ENCODE measurements around the gene EAF2.
A peak's percentile ranks its signal among the peaks of the same experiment; 100 is the strongest.

The EAF2 gene

DNA sequence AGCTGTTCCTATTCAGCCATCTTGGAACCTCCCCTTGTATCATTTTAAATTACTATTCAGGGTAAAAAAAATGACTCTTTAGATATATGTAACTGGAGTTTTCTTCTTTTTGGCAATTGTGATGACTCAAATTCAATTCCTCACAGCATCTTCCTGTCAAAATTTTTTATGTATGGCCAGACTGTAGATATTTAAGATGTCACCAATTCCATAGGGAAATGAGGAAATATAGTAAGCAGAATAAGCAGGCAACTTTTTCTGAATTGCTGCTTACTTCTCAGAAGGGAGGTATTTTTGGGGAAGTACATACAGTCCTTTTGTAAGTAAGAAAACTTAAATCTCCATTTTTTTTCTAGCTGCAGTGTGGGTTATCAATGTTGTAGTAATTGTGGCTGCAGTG lies 28.8 kb downstream of the EAF2 start:
- no peak for DNase-seq

- DNase-seq = no peak
These were observed 34.7 kb downstream of the EAF2 start for GRCh38 chr3:121869736-121870135.

- DNase-seq = no peak
These were observed 35.7 kb downstream of the EAF2 start for GRCh38 chr3:121870717-121871116.

DNA sequence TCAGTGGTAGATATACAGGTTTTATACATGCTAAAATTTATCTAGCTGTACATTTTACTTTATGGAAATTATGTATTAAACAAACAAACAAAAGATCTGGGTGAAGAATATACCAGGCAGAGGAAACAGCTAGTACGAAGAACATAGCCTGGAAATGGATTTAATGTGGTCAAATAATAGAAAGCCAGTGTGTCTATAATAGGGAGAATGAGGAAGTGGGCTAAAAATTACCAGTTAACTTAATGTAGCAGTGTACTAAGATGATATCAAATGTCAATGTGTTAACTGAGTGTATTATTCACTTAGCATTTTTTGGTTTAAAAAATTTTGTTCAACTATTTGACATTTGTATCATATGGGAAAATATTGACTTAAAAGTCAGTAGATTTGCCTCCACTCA lies 36.4 kb downstream of the EAF2 start:
- DNase-seq = no peak

GRCh38 chr3:121878411-121878810 lies 43.4 kb downstream of the EAF2 start:
- no peak for DNase-seq

- peak; percentile 27 for DNase-seq
These were observed 48.5 kb downstream of the EAF2 start for GRCh38 chr3:121883507-121883906.

DNA sequence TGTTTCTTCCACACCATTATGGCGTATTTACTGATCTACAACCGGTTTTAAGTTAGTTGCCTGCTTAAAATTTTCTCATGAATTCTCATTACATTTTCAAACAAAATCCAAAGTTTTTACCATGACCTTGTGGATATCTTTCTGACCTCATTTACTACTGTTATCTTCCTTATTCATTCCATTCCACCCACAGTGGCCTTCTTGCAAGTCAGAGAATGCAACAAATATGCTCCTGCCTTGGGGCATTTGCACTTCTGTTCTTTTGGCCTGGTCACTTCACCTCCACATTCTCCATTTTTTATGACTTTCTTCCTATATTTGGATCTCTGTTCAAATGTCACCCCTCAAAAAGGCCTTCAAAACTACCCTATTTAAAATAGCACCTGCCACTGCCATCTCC lies 50.4 kb downstream of the EAF2 start:
- no peak for DNase-seq

DNA sequence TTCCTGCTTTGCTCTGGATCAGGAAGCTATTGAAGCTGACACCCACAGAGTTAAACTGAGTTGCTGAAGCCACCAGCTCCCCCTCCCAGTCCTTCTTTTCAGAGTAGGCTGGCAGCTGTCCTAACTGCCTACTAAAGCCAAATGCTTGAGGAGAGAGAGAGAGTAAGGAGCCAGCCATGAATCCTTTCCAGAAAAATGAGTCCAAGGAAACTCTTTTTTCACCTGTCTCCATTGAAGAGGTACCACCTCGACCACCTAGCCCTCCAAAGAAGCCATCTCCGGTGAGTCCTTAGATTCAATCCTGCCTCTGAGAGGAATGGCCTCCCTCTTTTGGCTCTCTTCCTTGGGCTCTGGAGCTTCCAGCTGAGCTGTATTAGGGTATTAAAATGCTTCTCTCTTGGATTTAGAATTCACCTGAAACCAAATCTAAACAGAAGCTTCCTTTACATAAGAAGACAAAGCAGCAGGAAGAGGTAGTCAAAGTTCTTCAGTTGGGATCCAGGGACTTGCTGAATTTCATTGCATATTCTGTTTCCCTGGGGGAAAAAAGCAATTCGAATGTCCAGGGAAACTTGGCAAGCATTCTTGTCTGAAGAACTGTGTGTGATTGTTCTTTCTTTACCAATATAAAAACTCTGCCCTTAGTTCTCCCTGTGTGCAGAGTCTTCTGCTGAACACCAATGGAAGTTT lies 59.4 kb downstream of the EAF2 start, which contains the start of gene SLC15A2:
TSS of gene SLC15A2 (plus strand) at position 101 of the 690 bp plus-strand sequence. CDS start at position 177, 76 bp downstream.
- no peak for DNase-seq

DNA sequence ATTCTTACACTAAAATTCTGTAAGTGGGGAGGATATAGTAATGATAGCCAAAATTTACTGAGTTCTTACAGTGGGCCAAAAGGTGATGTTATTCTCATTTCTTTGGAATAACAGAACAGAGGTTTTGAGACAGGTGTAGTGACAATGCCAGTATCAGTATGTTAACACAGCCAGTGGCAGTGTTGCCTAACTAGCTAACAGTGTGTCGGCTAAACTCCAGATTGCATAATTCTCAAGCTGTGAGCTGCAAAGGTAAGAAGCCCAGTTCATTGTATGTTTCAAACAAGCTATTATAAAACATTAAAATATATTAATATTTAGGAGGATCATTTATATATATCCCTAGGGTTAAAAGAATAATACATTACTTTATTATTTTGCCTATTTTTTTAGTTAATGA lies 60.1 kb downstream of the EAF2 start:
- DNase-seq = no peak

DNA sequence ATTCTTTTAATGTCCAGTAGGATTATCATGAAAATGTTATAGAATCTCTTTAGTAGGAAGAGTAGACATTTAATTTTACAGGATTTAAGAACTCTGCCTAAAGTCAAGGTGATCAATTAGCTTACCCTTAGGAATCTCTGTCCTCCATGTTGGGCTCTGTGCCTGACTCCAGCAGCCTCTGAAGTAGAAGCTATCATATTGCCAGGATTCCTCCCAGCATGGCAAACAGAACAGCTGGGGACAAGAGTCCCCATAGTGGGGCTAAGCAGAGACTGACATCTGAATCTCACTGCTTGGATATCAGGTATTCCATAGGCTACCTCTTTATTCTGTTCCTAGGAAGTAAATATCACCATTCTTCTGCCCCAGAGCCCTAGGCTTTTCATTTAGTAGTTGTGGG lies 60.7 kb downstream of the EAF2 start:
- no peak for DNase-seq

DNA sequence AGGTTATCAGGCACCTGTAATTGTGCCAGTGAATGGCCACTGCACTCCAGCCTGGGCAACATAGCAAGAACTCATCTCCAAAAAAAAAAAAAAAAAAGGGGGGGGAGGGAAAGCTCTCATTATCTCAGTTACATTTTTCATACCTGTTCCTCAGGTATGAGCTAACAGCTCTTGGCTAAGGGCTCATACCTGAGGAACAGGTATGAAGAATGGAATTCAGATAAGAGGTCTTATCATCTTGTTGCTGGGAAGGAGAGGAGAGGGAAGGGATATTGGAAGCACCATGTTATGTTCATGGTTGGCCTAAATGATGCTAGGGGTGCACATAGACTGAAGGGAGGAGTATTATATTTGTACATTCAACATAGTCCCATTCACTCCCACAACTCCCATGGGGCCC lies 61.8 kb downstream of the EAF2 start:
- DNase-seq = no peak

DNA sequence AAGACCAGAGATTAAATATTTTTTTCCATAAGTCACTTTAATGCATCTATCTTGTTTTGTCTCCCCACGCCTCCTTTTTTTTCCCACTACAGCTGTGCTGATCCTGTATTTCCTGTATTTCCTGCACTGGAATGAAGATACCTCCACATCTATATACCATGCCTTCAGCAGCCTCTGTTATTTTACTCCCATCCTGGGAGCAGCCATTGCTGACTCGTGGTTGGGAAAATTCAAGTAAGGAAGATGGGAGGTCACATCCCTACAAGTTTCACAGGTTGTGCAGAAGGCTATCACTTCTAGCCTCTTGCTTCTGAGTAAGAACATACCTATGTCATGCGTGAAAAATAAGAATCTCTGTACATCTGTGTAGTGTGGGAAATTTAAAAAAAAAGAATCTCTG lies 62.3 kb downstream of the EAF2 start:
- no peak for DNase-seq

- DNase-seq = no peak
These were observed 78.4 kb downstream of the EAF2 start for GRCh38 chr3:121913305-121913990.

DNA sequence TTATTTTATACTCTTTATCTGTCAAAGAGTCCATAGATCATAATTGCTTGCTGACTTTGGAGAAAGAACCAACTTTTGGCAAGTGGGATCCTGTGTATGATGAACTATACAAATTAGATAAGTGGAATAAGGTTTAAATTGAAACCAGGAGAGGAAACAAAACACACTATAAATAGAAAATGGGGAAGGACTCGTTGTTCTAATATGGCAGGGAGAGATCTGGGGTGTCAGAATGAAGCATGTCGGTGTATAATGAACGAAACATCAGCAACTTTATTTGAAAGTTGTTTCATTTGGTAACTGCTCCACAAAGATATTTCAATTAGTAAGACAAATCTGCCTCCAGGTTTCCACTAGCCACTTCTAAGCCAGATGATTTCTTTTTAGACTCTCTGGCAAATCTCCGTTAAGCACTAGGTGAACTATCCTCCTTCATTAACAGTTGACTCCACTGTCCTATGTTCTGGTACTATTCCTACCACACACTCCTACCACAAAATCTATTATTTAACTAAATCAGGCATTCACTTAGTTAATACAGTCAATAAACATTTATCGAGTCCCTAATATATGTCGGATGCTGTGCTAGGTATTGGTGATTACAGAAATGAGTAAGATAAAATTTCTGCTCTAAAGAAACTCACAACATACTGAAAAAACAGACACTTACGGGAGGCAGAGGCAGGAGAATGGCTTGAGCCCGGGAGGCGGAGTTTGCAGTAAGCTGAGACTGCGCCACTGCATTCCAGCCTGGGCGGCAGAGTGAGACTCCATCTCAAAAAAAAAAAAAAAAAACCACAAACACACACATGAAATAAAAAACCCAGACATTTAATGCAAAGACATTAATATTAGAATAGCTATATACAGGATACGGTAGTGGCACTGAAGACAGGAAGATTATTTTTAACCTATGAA lies 79.3 kb downstream of the EAF2 start:
- DNase-seq = no peak

GRCh38 chr3:121916189-121916588 lies 81.2 kb downstream of the EAF2 start:
- DNase-seq = no peak

DNA sequence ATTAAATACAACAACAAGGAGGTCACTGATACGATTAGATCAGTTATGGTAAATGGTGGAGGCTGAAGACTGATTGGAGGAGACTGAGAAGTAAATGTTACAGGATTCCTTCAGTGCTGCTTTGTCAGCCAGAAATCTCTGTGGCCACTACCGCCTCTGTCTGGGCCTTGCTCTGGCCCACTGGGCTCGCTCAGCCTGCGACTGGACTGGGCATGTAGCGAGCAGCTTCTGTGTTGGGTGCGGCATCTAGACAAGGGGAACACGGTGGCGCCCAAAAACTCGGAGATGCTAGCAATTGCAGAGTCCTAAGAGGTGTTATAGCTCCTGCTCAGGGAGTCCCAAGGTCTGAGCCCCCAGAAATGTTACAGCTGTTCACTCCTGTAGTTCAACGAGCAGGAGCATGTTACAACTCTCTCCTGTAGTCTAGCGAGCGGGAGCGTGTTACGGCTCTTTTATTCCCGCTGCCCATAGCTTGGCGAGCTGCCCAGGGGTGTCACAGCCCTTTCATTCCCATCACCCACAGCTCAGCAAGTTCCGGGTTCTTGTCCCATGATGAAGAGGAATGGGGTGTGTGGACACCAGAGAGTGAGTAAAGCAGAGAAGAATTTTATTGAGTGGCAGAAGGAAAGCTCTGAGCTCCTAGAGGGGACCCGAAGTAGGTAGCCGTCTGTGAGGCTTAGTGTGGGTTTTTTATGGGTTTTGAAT lies 83.9 kb downstream of the EAF2 start:
- DNase-seq = no peak

DNA sequence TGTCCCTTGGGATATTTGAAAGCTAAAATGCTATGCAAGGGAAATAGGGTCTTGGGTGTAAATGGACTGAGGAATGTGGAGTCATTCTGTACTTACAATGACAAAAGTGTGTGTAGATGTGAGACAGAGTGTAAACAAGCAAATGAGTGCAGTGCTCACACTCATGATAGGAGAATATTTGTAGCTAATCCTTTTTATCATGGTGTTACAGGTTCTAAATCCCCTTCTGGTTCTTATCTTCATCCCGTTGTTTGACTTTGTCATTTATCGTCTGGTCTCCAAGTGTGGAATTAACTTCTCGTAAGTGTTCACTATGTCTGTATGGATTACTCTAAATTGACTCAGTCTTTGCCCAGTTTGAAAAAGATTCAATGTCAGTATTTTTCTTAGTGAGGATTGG lies 89.7 kb downstream of the EAF2 start:
- no peak for DNase-seq

DNA sequence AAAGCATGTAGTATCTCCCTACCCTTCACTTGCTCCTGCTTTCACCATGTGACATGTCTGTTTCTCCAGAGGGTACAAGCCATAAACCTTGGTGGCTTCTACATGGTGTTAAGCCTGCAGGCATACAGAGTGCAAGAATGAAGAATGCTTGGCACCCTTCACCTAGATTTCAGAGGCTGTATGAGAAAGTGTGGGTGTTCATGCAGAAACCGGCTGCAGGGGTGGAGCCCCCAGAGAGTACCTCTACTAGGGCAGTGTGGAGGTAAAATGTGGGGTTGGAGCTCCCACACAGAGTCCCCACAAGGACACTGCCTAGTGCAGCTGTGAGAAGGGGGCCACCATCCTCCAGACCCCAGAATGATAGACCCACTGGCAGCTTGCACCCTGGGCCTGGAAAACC lies 91.4 kb downstream of the EAF2 start:
- no peak for DNase-seq
